Measurements from ENCODE around the gene NHLRC1.

NHLRC1 gene

DNA sequence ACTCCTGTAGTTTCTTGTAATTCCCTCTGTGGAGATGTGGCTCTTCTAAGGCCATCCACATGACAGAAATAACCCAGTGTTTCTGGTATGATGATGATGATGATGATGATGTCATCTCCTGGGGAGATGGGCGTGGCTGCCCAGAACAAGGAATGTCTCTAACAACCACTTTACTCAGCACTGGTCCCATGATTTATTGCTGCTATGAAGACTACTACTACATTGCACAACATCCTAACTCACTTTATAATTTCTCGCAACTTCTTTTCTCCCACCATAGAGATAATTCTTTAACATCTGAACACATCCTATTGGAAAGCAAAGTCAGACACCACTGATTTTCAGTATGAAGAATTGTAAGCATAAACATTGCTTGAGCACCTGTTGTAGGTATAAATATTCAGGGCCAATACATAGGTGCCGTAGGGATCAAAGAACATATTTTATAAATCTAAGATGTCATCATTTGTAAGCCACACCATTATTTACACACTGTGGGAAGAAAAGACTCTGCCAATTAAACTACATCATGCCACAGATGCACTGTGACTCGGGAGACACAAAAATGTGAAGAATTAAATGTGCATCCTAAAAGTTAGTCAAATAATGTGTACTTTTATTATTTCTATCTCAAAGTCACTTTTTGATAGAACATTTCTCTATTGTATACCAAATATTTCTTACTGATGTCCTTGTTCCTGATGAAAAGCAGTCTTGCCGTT, 26.0 kb upstream of the NHLRC1 start:
- TF ChIP-seq EZH2phosphoT487 (conservative IDR thresholded peaks at IDR 0.05; ENCODE audit: low read length): no peak
- no peaks in the 10 kb centered on the region for H4K20me1 ChIP-seq (ENCODE audit: low read depth, low read length)
- no peaks in the 10 kb centered on the region for H3K79me2 ChIP-seq (ENCODE audit: insufficient read depth, low read length)
- no peak overlapping the region for H3K27ac ChIP-seq (ENCODE audit: low read depth, low read length)
- no peaks in the 10 kb centered on the region for H3K36me3 ChIP-seq (ENCODE audit: low read length)
- H3K4me2 ChIP-seq (ENCODE audit: low read depth, low read length, poor library complexity, severe bottlenecking): no peak overlapping the region
- H3K9me3 ChIP-seq (ENCODE audit: insufficient read depth, low read length): no peaks in the 10 kb centered on the region
- no peak overlapping the region for H2AFZ ChIP-seq (ENCODE audit: low read depth, low read length, severe bottlenecking)
- no peaks in the 10 kb centered on the region for H3K27me3 ChIP-seq (ENCODE audit: low read length)
- no peak overlapping the region for H3K4me3 ChIP-seq (ENCODE audit: insufficient read depth, low read length, poor library complexity, severe bottlenecking)
- H3K9me2 ChIP-seq (replicated peaks; ENCODE audit: insufficient read depth, low read length): no peaks in the 10 kb centered on the region
- H3K9ac ChIP-seq (ENCODE audit: low read length): no peak overlapping the region
- H3F3A ChIP-seq (ENCODE audit: insufficient read depth): no peaks in the 10 kb centered on the region

DNA sequence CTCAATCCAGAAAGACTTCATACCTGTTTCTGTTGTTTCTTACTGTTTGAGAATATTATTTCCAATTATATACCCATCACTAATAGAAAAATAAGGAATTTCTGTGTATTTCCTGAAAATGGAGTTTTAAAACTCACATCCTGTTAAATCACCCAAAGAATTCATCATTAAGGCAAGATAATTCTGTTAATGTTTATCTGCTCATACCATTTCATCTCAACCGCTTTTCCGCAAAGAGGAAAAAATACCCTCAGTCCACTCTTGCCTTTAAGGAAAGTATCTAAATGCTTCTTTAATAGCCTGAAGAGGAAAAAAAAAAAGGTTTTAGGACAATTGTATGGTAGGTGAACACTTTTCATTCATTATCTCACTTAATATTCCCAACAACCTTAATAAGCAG, 25.1 kb upstream of the NHLRC1 start:
- H3K4me2 ChIP-seq (ENCODE audit: low read depth, low read length, poor library complexity, severe bottlenecking): no peak overlapping the region
- no peak overlapping the region for H3K9ac ChIP-seq (ENCODE audit: low read length)
- no peaks in the 10 kb centered on the region for H3K9me2 ChIP-seq (replicated peaks; ENCODE audit: insufficient read depth, low read length)
- no peaks in the 10 kb centered on the region for H3K27me3 ChIP-seq (ENCODE audit: low read length)
- TF ChIP-seq, protein P1, sequence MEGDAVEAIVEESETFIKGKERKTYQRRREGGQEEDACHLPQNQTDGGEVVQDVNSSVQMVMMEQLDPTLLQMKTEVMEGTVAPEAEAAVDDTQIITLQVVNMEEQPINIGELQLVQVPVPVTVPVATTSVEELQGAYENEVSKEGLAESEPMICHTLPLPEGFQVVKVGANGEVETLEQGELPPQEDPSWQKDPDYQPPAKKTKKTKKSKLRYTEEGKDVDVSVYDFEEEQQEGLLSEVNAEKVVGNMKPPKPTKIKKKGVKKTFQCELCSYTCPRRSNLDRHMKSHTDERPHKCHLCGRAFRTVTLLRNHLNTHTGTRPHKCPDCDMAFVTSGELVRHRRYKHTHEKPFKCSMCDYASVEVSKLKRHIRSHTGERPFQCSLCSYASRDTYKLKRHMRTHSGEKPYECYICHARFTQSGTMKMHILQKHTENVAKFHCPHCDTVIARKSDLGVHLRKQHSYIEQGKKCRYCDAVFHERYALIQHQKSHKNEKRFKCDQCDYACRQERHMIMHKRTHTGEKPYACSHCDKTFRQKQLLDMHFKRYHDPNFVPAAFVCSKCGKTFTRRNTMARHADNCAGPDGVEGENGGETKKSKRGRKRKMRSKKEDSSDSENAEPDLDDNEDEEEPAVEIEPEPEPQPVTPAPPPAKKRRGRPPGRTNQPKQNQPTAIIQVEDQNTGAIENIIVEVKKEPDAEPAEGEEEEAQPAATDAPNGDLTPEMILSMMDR (IDR thresholded peaks at IDR 0.05; ENCODE audit: insufficient read depth, low read length, poor library complexity, severe bottlenecking): no peak
- no peak for TF ChIP-seq EZH2phosphoT487 (conservative IDR thresholded peaks at IDR 0.05; ENCODE audit: low read length)
- H3K9me3 ChIP-seq (ENCODE audit: insufficient read depth, low read length): no peaks in the 10 kb centered on the region
- H3K36me3 ChIP-seq (ENCODE audit: low read length): no peaks in the 10 kb centered on the region
- H3K27ac ChIP-seq (ENCODE audit: low read depth, low read length): no peak overlapping the region
- no peak overlapping the region for H3K4me3 ChIP-seq (ENCODE audit: insufficient read depth, low read length, poor library complexity, severe bottlenecking)
- H2AFZ ChIP-seq (ENCODE audit: low read depth, low read length, severe bottlenecking): no peak overlapping the region
- no peaks in the 10 kb centered on the region for H3K79me2 ChIP-seq (ENCODE audit: insufficient read depth, low read length)
- H3F3A ChIP-seq (ENCODE audit: insufficient read depth): no peaks in the 10 kb centered on the region
- no peaks in the 10 kb centered on the region for H4K20me1 ChIP-seq (ENCODE audit: low read depth, low read length)

DNA sequence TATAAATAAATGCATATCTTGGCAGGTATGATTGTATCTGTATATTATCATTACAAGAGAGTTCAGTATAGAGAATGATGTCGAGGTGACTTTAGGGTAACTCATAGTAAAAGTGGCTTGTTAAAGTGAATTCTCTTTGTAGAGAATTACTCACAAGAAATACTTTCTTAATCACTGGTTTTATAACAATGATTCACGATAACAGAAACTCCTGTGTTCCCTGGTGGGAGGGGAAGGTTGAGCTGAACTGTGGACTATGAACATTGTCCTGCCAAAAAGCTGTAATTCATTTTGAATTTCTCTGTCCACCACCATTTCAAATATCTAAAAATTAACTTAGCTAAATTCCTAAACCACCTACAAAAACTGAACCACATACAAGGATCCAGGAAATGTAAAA, 24.7 kb upstream of the NHLRC1 start:
- H3K4me3 ChIP-seq (ENCODE audit: insufficient read depth, low read length, poor library complexity, severe bottlenecking): no peak overlapping the region
- H3K9me2 ChIP-seq (replicated peaks; ENCODE audit: insufficient read depth, low read length): no peaks in the 10 kb centered on the region
- H3K27ac ChIP-seq (ENCODE audit: low read depth, low read length): no peak overlapping the region
- no peaks in the 10 kb centered on the region for H4K20me1 ChIP-seq (ENCODE audit: low read depth, low read length)
- no peaks in the 10 kb centered on the region for H3K79me2 ChIP-seq (ENCODE audit: insufficient read depth, low read length)
- H2AFZ ChIP-seq (ENCODE audit: low read depth, low read length, severe bottlenecking): no peak overlapping the region
- no peaks in the 10 kb centered on the region for H3K27me3 ChIP-seq (ENCODE audit: low read length)
- no peaks in the 10 kb centered on the region for H3K9me3 ChIP-seq (ENCODE audit: insufficient read depth, low read length)
- TF ChIP-seq EZH2phosphoT487 (conservative IDR thresholded peaks at IDR 0.05; ENCODE audit: low read length): no peak
- TF ChIP-seq, protein P1 (IDR thresholded peaks at IDR 0.05; ENCODE audit: insufficient read depth, low read length, poor library complexity, severe bottlenecking): no peak
- no peak overlapping the region for H3K4me2 ChIP-seq (ENCODE audit: low read depth, low read length, poor library complexity, severe bottlenecking)
- no peak overlapping the region for H3K9ac ChIP-seq (ENCODE audit: low read length)
- H3K36me3 ChIP-seq (ENCODE audit: low read length): no peaks in the 10 kb centered on the region
- no peaks in the 10 kb centered on the region for H3F3A ChIP-seq (ENCODE audit: insufficient read depth)

DNA sequence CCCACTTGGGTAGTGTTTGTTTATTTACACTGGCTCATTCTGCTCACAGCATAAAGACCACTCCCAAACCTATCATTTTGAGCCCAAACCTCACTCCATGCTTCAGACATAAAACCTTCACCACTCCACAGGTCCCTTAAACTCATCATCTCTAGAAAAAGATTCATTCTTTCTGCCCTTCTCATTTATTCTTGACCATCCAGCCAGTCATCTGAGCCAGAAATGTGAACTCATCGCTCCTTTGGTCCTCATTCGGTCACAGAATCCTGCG, 20.0 kb upstream of the NHLRC1 start:
- Histone ChIP-seq H3K27me3 (ENCODE audit: low read length) (no peaks in the 10 kb centered on the region), H2AFZ (ENCODE audit: low read depth, low read length, severe bottlenecking) (no peak overlapping the region), H3K27ac (ENCODE audit: low read depth, low read length) (no peak overlapping the region)

More for the DNA sequence above, 20.0 kb upstream of the NHLRC1 start:
- Histone ChIP-seq H3K79me2 (ENCODE audit: insufficient read depth, low read length) (no peaks in the 10 kb centered on the region), H3K36me3 (ENCODE audit: low read length) (no peaks in the 10 kb centered on the region), H3K9me3 (ENCODE audit: insufficient read depth, low read length) (no peaks in the 10 kb centered on the region), H4K20me1 (ENCODE audit: low read depth, low read length) (no peaks in the 10 kb centered on the region), H3F3A (ENCODE audit: insufficient read depth) (no peaks in the 10 kb centered on the region), H3K9me2 (replicated peaks; ENCODE audit: insufficient read depth, low read length) (no peaks in the 10 kb centered on the region), H3K9ac (ENCODE audit: low read length) (no peak overlapping the region), H3K4me3 (ENCODE audit: insufficient read depth, low read length, poor library complexity, severe bottlenecking) (no peak overlapping the region), H3K4me2 (ENCODE audit: low read depth, low read length, poor library complexity, severe bottlenecking) (no peak overlapping the region)
- TF ChIP-seq, protein P1 (IDR thresholded peaks at IDR 0.05; ENCODE audit: insufficient read depth, low read length, poor library complexity, severe bottlenecking): no peak
- TF ChIP-seq EZH2phosphoT487 (conservative IDR thresholded peaks at IDR 0.05; ENCODE audit: low read length): no peak
